Choroid plexus epithelial cell (primary cell): ENCODE data around the gene THSD4.

Experiments
- DNase-seq: peaks from one replicate; pipeline ENCODE4 v3.0.0-alpha.2; 2010; ENCODE audit warnings: low read depth
- H3K4me3 ChIP-seq: 2 replicates; pipeline ENCODE4 v1.5.1; 2011; ENCODE audit warnings: low read depth, mild to moderate bottlenecking, control low read depth, low read length, moderate library complexity
- TF ChIP-seq, protein P1 (sequence below): conservative IDR thresholded peaks from 2 replicates; pipeline ENCODE4 v1.5.1; 2011; ENCODE audit warnings: low read depth, mild to moderate bottlenecking, control low read depth, inconsistent platforms, low read length, moderate library complexity

The THSD4 gene

DNA sequence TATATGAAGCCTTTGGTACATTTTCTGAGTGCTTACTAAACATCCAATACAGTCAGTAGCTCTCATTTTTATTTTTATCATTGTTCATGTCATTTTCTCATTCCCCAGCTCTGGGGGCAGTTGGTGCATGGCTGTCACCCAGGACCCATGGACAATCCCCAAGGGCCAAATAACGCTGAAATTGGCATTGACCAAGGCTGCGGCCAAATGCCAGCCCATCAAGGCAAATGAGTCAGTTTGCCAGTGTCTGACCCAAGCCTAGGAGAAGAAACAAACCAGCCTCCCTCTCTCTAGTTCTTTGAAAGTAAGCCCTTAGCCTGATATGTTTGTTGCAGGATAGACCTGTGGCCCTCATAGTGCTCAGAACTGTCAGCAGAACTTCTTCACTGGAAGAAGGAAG lies 219.2 kb downstream of the THSD4 start:
- DNase-seq = no peak
- TF ChIP-seq, protein P1, sequence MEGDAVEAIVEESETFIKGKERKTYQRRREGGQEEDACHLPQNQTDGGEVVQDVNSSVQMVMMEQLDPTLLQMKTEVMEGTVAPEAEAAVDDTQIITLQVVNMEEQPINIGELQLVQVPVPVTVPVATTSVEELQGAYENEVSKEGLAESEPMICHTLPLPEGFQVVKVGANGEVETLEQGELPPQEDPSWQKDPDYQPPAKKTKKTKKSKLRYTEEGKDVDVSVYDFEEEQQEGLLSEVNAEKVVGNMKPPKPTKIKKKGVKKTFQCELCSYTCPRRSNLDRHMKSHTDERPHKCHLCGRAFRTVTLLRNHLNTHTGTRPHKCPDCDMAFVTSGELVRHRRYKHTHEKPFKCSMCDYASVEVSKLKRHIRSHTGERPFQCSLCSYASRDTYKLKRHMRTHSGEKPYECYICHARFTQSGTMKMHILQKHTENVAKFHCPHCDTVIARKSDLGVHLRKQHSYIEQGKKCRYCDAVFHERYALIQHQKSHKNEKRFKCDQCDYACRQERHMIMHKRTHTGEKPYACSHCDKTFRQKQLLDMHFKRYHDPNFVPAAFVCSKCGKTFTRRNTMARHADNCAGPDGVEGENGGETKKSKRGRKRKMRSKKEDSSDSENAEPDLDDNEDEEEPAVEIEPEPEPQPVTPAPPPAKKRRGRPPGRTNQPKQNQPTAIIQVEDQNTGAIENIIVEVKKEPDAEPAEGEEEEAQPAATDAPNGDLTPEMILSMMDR = no peak
- no peak overlapping the region for H3K4me3 ChIP-seq

DNA sequence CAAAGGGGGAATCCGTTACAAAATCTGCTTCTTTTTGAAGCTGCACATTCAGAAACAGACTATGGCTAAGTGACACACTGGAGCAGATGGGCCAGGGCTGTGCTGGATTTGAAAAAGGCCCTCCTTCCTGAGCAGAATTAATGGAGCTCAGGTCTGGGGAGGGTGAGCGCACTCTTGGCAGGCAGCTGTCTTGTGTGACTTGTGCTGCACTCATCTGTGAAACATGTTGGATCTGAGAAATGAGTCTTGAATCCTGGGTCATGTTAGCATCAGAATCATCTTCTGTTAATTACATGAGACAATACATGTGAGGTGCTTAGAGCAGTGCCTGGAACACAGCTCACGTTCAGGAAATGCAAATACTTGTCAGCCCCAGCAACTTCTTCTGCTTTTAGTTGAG lies 219.6 kb downstream of the THSD4 start:
- TF ChIP-seq, protein P1 = no peak
- no peak overlapping the region for H3K4me3 ChIP-seq
- DNase-seq = peak; percentile 25

DNA sequence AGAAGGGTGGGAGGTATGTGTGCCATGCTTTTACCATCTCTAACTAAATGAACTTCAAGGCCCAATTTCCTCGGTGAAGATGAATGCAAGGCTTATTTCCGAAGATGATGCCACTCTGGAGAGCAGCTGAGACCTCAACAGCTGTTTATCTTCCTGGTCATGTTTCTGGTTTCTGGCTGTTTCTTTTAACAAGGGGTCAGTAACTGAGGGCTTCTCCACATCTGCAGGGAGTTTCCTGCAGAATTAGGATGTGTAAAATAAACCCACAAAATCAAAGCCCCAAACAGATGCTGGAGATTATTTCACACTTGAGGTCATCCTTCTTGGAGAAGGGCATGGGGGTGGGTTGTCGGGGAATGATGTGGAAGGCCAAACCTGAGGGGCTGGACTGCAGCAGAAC lies 220.3 kb downstream of the THSD4 start:
- TF ChIP-seq, protein P1 = no peak
- no peak overlapping the region for H3K4me3 ChIP-seq
- peak; percentile 79 for DNase-seq

DNA sequence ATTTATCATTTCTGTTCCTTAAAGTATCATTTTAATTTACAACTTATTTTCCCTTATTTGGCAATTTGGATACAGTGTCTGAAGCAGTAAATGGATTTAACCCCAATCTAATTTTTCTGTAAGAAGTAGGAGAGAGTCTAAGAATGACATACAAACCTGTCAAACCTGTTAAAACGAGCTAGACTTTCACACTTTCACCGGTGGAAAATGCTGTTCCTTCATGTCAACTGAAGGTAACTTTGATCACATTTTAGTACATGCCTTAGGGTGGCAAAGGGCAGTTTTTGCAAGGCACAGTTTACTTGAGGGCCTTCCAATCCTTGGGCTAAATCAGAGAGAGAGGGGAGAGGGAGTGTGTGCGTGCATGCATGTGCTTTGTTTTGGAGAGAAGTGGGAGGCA lies 221.4 kb downstream of the THSD4 start:
- DNase-seq = no peak
- no peak overlapping the region for H3K4me3 ChIP-seq
- TF ChIP-seq, protein P1 = no peak

DNA sequence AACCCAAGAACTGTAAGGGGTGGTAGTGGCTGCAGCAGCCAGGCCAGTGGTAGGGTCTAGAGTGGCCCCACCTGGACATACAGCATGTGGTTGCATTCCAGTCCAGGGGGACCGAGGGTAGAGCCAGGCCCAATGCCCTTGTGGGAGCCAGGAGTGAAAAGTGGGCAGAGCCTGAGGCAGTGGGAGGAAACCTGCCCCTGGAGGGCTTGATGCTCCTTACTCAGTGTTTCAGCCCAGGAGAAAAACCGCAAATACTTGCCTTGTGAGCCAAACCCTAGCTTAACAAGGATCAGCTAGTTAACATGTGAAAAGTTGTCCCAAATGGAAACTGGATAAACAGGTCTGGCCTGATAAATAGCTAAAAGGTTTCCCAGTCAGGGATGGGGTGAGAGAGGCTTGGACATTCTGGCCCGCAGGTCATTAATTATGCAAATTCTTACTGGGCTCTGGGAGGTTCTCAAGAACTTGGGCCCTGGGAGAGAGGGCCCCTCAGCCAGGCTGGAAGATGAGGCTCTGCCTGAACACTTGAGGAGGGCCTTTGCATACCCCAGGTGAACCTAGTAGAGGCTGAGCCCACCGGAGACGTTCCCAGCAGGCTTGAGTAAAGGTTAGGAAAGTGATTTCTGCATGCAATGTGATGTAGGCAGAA lies 222.1 kb downstream of the THSD4 start:
- H3K4me3 ChIP-seq = no peak overlapping the region
- peak; percentile 17 for DNase-seq
- TF ChIP-seq, protein P1 = no peak

DNA sequence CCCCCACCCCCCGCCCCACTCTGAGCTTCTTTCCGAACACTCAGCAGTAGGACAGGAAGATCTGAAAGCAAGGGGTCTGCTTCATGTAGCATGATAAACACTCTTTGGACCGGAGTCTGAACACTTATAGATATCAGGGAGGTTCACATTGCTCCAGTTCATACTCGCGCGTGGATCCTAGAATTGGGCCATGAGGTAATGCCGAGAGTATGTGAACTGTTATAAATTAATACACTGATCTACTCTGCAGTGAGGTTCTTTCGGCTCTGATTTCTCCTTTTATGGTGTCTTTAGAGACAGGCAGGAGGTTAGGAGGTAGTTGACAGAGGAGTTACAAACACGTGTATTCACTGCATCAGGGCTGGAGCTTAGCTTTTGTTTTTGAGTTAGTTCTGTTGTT lies 223.0 kb downstream of the THSD4 start:
- H3K4me3 ChIP-seq = no peak overlapping the region
- TF ChIP-seq, protein P1 = no peak
- no peak for DNase-seq

DNA sequence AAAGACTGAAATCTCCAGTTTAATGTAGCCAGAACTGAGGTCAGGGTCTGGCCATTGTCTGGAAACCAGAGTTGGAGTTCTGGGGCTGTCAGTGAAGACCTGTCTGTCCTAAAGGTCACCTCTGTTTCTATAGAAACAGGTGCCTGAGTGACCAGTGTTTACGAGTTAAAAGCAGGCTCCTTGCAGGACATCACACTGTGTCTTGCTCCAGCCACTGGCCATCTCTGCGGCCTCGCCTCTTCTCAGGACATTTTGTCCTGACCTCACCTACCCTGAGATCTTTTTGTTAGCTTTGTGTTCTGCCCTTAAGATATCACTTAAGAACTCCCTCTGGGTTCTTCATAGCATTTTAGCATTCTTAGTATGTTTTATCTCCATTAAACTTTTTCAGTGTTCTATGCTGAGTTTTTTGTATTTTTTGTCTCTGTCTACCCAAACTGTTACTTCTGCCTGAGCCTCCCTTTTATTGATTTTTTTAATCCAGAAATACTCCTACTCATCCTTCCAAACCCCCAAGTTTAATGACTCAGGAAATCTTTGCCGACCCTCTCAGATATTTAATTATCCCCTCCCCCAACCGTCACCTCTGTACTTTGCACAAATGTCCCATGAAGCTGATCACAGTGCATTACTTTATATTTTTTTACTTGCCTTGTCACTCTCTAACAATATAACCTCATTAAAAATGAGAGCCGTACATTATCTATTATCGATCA lies 223.7 kb downstream of the THSD4 start:
- H3K4me3 ChIP-seq = no peak overlapping the region
- no peak for DNase-seq
- TF ChIP-seq, protein P1 = no peak
